Measurements from ENCODE around the gene SACM1L.
"Not testable (repeated sequence)": the region's sequence is repeated elsewhere in the genome, so short reads cannot be mapped to it uniquely, and the experiment has no call there.

Gene SACM1L

GRCh38 chr3:45666757-45667431 is 22.3 kb upstream of the SACM1L start:
- DNase-seq (ENCODE audit: low spot score) = peak; percentile 48

GRCh38 chr3:45667569-45667934 is 21.6 kb upstream of the SACM1L start:
- DNase-seq (ENCODE audit: low spot score) = no peak

- DNase-seq (ENCODE audit: low spot score) = no peak
These were observed 18.8 kb upstream of the SACM1L start for GRCh38 chr3:45670436-45670835.

- DNase-seq (ENCODE audit: low spot score) = peak; percentile 67
These were observed 18.2 kb upstream of the SACM1L start for GRCh38 chr3:45670991-45671390.

GRCh38 chr3:45673273-45673672 is 15.9 kb upstream of the SACM1L start:
- DNase-seq (ENCODE audit: low spot score) = no peak

GRCh38 chr3:45676325-45677032 is 12.7 kb upstream of the SACM1L start:
- no peak for DNase-seq (ENCODE audit: low spot score)

- peak; percentile 84 for DNase-seq (ENCODE audit: low spot score)
These were observed 12.2 kb upstream of the SACM1L start for GRCh38 chr3:45677033-45677446.

GRCh38 chr3:45677841-45678240 is 11.4 kb upstream of the SACM1L start:
- DNase-seq (ENCODE audit: low spot score) = no peak

GRCh38 chr3:45679805-45680204 is 9.4 kb upstream of the SACM1L start:
- DNase-seq (ENCODE audit: low spot score) = no peak

- DNase-seq (ENCODE audit: low spot score) = no peak
These were observed 8.0 kb upstream of the SACM1L start for GRCh38 chr3:45681221-45681620.

GRCh38 chr3:45681846-45682245 is 7.3 kb upstream of the SACM1L start:
- DNase-seq (ENCODE audit: low spot score) = no peak

- no peak for DNase-seq (ENCODE audit: low spot score)
These were observed 6.9 kb upstream of the SACM1L start for GRCh38 chr3:45682311-45682710.

- DNase-seq (ENCODE audit: low spot score) = no peak
These were observed 6.4 kb upstream of the SACM1L start for GRCh38 chr3:45682786-45683185.

GRCh38 chr3:45683417-45684326 is 5.5 kb upstream of the SACM1L start:
- DNase-seq (ENCODE audit: low spot score) = no peak

- no peak for DNase-seq (ENCODE audit: low spot score)
These were observed 4.8 kb upstream of the SACM1L start for GRCh38 chr3:45684327-45684892.

- DNase-seq (ENCODE audit: low spot score) = not testable (repeated sequence)
These were observed 3.5 kb upstream of the SACM1L start for GRCh38 chr3:45685722-45686121.

- no peak for DNase-seq (ENCODE audit: low spot score)
These were observed 2.3 kb upstream of the SACM1L start for GRCh38 chr3:45686850-45687249.

- DNase-seq (ENCODE audit: low spot score) = no peak
These were observed 1.4 kb upstream of the SACM1L start for GRCh38 chr3:45687828-45688193.

GRCh38 chr3:45688194-45688881 is 858 bp upstream of the SACM1L start:
- no peak for DNase-seq (ENCODE audit: low spot score)

- DNase-seq (ENCODE audit: low spot score) = no peak
These were observed 570 bp downstream of the SACM1L start for GRCh38 chr3:45689787-45690145.

GRCh38 chr3:45690336-45691035 is 1.3 kb downstream of the SACM1L start:
- DNase-seq (ENCODE audit: low spot score) = no peak
